ENCODE results near the gene SLC39A3. TPM values are rescaled to one million over a fixed set of nuclear protein-coding genes. Genes with fewer than 3 reads are reported as not detected.

Gene SLC39A3
- total RNA-seq, 1 donor from 2014 or later: 72.7 TPM

- no peak for DNase-seq (ENCODE audit: low spot score in 2 of 2)
- H3K4me1 ChIP-seq: peaks cover 0 to 4% of the 10 kb centered on the region in 2 donors
- intact Hi-C loops (cut with DNase I): no loop called here
- no peak overlapping the region for H3K27ac ChIP-seq
- peaks cover 78 to 87% of the 10 kb centered on the region in 2 donors for H3K36me3 ChIP-seq
- no peak for TF ChIP-seq CTCF (IDR thresholded peaks at IDR 0.05)
- no peak overlapping the region for H3K4me3 ChIP-seq
- H3K27me3 ChIP-seq: no peaks in the 10 kb centered on the region
- no peaks in the 10 kb centered on the region for H3K9me3 ChIP-seq
These were observed 25.6 kb upstream of the SLC39A3 start for GRCh38 chr19:2765376-2765775.

GRCh38 chr19:2764945-2765344 is 25.1 kb upstream of the SLC39A3 start:
- no peak for DNase-seq (ENCODE audit: low spot score in 2 of 2)
- peaks cover 78 to 88% of the 10 kb centered on the region in 2 donors for H3K36me3 ChIP-seq
- no peaks in the 10 kb centered on the region for H3K27me3 ChIP-seq
- no peak for TF ChIP-seq CTCF (IDR thresholded peaks at IDR 0.05)
- no peak overlapping the region for H3K27ac ChIP-seq
- no peak overlapping the region for H3K4me3 ChIP-seq
- H3K9me3 ChIP-seq: no peaks in the 10 kb centered on the region
- intact Hi-C loops (cut with DNase I): no loop called here
- no peaks in the 10 kb centered on the region for H3K4me1 ChIP-seq

- Histone ChIP-seq H3K9me3 (no peaks in the 10 kb centered on the region), H3K4me1 (no peaks in the 10 kb centered on the region), H3K36me3 (peaks cover 77 to 96% of the 10 kb centered on the region in 2 donors), H3K27me3 (no peaks in the 10 kb centered on the region), H3K4me3 (no peak overlapping the region), H3K27ac (no peak overlapping the region)
- intact Hi-C loops (cut with DNase I): no loop called here
- DNase-seq (ENCODE audit: low spot score in 2 of 2): no peak
- no peak for TF ChIP-seq CTCF (IDR thresholded peaks at IDR 0.05)
These were observed 23.9 kb upstream of the SLC39A3 start for GRCh38 chr19:2763687-2764086.

- DNase-seq (ENCODE audit: low spot score in 2 of 2): no peak
- H3K4me1 ChIP-seq: no peaks in the 10 kb centered on the region
- intact Hi-C loops (cut with DNase I): no loop called here
- no peak for TF ChIP-seq CTCF (IDR thresholded peaks at IDR 0.05)
- no peak overlapping the region for H3K4me3 ChIP-seq
- H3K36me3 ChIP-seq: peaks cover 70 to 93% of the 10 kb centered on the region in 2 donors
- no peak overlapping the region for H3K27ac ChIP-seq
- H3K9me3 ChIP-seq: no peaks in the 10 kb centered on the region
- no peaks in the 10 kb centered on the region for H3K27me3 ChIP-seq
These were observed 23.1 kb upstream of the SLC39A3 start for GRCh38 chr19:2762783-2763496.

GRCh38 chr19:2761876-2762782 is 22.3 kb upstream of the SLC39A3 start:
- intact Hi-C loops (cut with DNase I): no loop called here
- Histone ChIP-seq H3K4me1 (no peaks in the 10 kb centered on the region), H3K9me3 (no peaks in the 10 kb centered on the region), H3K27me3 (no peaks in the 10 kb centered on the region), H3K27ac (no peak overlapping the region), H3K4me3 (no peak overlapping the region), H3K36me3 (peaks cover 70 to 93% of the 10 kb centered on the region in 2 donors)
- DNase-seq (ENCODE audit: low spot score in 2 of 2): no peak
- TF ChIP-seq CTCF (IDR thresholded peaks at IDR 0.05): no peak

Measured in ascending aorta (tissue), 2 donors.